ENCODE measurements around the gene SHLD2. TPM values are rescaled to one million over a fixed set of nuclear protein-coding genes. Genes with fewer than 3 reads are reported as not detected.
A peak's percentile ranks its signal among the peaks of the same experiment; 100 is the strongest.
"Not testable (repeated sequence)": the region's sequence is repeated elsewhere in the genome, so short reads cannot be mapped to it uniquely, and the experiment has no call there.

Gene SHLD2
- total and polyA plus RNA-seq, 8 donors = 24.9 to 34.4 (median 30.9) TPM

DNA sequence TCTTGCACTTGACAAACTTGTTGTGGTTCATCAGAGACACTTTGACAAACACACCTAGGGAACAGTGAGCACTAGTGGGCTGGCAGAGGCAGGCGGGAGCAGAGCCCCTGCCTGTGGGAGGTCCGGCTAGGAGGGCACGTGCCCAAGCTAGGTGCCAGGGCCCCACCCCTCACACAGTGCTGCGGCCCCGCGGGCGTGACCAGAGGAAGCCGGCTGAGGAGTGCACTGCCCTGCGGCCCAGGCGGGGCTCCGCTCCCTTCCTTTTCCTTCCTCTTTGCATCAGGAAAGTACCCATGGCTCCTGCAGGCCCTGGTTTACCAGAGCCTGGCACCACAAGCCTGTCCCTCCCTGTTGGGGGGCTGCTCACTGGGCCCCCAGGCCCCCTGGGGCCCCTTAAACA, 121.1 kb downstream of the SHLD2 start:
- H3K27ac ChIP-seq = peak overlapping the region in 1 of 2 donors; percentile 45
- peak in 1 of 4 donors; percentile 78 for DNase-seq

DNA sequence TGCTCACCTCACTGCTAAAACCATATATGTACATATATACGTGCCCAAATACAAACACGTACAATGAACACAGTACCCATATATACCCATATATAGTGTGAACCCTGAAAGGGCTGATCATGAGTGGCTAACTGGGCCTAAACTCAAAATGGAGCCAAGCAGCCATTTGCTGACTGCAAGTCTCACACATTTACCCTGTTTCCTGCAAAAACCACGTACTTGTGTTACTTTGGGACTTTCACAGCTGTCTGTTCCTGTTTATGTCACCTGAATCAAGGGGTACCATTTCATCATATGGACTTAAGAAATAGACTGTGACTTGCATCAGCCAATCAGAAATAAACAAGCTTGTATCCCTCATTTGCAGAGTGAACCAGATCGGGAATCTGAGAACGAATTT, 124.4 kb downstream of the SHLD2 start:
- H3K9me3 ChIP-seq; ATAC-seq; H3K27ac ChIP-seq; H3K27me3 ChIP-seq; intact Hi-C loops (cut with DNase I); H3K4me3 ChIP-seq; DNase-seq; H3K36me3 ChIP-seq: not testable (repeated sequence)
- peaks cover 0 to 11% of the 10 kb centered on the region in 2 donors for H3K4me1 ChIP-seq

More for the DNA sequence above, 121.1 kb downstream of the SHLD2 start:
- peak; percentile 65 for ATAC-seq
- H3K36me3 ChIP-seq; intact Hi-C loops (cut with DNase I); H3K27me3 ChIP-seq; H3K9me3 ChIP-seq; H3K4me3 ChIP-seq: not testable (repeated sequence)
- H3K4me1 ChIP-seq = peaks cover 0 to 11% of the 10 kb centered on the region in 2 donors

DNA sequence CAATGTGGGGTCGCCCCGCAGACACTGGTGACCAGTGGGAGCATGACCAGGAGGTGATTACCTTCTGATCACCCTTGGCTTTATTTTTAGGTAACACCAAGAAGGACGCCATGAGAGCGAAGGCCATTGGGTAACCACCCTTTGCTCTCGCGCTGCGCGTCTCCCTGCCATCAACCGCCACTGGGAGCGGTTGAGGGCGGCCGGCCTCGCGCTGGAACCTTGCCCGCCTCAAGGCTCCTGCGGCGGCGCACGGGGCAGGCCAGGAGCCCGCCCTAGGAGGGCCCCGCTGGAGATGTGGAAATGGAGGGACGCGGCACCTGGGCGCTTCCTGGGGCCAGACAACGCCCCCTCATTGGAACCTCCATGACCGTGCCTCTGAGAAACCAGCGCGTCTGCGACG, 127.8 kb downstream of the SHLD2 start:
- DNase-seq; H3K9me3 ChIP-seq; H3K27ac ChIP-seq; H3K4me3 ChIP-seq; H3K27me3 ChIP-seq; H3K4me1 ChIP-seq; intact Hi-C loops (cut with DNase I); H3K36me3 ChIP-seq; ATAC-seq: not testable (repeated sequence)

DNA sequence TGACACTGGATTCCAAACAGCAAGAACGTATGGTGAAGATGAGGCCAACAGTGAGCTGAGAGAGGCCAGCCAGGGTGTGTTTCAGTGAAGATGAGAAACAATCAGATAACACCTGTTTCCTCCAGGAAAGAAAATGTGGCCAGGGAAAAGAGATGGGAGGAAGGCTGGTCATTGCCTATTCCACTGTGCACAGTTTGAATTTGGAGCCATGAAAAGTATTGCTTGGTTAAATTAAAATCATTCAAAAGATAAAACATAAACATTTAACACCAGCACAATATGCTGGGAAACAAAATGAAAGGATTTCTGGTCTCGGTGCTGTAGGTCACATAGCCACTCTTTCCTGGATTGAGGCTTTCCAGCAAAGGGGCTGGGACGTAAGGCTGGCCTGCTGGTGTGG, 130.1 kb downstream of the SHLD2 start, which contains the start of gene NUTM2A:
Gene NUTM2A (plus strand): TSS at position 301 of the 400 bp plus-strand sequence. CDS start 383 bp downstream, outside the sequence.
- H3K36me3 ChIP-seq; H3K27me3 ChIP-seq; DNase-seq; ATAC-seq; H3K9me3 ChIP-seq; intact Hi-C loops (cut with DNase I); H3K4me3 ChIP-seq; H3K4me1 ChIP-seq; H3K27ac ChIP-seq: not testable (repeated sequence)

DNA sequence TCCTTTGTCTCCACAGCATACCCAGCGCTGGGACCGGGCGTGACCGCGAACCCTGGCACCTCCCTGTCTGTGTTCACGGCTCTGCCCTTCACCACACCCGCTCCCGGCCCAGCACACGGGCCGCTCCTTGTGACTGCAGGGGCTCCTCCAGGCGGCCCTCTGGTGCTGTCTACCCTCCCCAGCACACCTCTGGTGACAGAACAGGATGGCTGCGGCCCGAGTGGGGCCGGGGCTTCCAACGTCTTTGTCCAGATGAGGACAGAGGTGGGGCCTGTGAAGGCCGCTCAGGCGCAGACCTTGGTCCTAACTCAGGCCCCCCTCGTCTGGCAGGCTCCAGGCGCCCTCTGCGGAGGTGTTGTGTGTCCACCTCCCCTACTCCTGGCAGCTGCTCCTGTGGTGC, 133.2 kb downstream of the SHLD2 start:
- DNase-seq; ATAC-seq; H3K9me3 ChIP-seq; intact Hi-C loops (cut with DNase I); H3K27me3 ChIP-seq; H3K36me3 ChIP-seq; H3K4me3 ChIP-seq; H3K27ac ChIP-seq; H3K4me1 ChIP-seq: not testable (repeated sequence)

DNA sequence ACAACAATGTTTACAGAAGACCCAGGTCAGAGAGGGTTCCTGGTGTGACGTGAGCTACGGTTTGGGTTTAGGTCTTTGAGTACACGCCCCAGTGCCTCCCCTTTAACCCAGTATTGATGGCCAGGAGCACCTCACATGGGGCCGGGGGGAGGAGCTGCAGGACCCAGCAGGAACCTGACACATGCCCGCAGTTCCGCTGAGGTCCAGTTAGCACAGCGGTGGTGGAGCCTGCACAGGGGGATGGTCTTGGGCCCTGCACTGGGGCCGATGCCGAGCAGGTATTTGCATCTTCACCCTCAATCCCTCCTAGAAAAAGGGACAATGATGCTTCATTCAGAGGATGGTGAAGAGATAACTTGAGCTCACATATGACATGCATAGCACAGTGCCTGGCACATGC, 134.2 kb downstream of the SHLD2 start:
- H3K27me3 ChIP-seq; H3K4me1 ChIP-seq; DNase-seq; ATAC-seq; intact Hi-C loops (cut with DNase I); H3K36me3 ChIP-seq; H3K9me3 ChIP-seq; H3K27ac ChIP-seq; H3K4me3 ChIP-seq: not testable (repeated sequence)

DNA sequence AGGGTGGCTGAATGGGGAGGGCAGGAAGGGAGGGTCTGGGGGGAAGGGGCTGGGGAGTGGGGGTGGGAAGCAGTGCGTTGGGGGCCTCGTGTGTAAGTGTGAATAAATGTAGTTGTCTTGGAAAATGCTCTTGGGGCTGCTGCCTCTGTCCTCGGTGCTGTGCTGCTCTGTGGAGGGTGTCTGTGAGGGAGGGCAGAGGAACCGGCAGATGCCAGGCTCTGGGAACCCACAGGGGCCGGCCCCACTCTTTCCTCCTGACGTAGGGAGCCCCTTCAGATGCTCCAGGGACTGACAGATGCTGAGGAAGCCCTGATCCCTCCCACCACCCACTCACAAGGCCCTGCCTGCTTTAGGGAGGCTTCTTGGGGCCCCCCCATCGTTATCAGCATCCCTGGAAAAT, 139.8 kb downstream of the SHLD2 start:
- H3K27me3 ChIP-seq; H3K27ac ChIP-seq; H3K4me3 ChIP-seq; intact Hi-C loops (cut with DNase I); ATAC-seq; H3K4me1 ChIP-seq; H3K9me3 ChIP-seq; DNase-seq; H3K36me3 ChIP-seq: not testable (repeated sequence)

DNA sequence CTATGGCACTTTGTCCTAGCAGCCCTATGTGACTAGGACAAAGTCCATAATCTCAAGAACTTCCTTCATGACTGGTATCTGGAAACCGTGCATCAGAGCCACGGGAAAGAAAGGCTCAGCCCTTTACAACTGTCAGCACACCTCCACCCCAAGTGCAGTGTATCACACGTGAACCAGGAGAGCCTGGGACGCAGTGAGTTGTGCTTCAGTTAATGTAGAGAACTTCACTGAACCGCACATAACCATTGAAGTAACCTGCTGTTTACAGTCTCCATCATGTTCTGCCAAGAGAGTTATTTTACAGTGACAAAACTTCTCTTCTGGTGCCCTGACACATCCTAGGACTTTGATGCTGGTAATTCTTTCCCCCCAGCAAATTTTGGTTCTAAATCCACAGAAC, 142.2 kb downstream of the SHLD2 start:
- H3K27me3 ChIP-seq; H3K36me3 ChIP-seq; H3K9me3 ChIP-seq; H3K4me3 ChIP-seq; H3K4me1 ChIP-seq; DNase-seq; intact Hi-C loops (cut with DNase I); ATAC-seq; H3K27ac ChIP-seq: not testable (repeated sequence)

DNA sequence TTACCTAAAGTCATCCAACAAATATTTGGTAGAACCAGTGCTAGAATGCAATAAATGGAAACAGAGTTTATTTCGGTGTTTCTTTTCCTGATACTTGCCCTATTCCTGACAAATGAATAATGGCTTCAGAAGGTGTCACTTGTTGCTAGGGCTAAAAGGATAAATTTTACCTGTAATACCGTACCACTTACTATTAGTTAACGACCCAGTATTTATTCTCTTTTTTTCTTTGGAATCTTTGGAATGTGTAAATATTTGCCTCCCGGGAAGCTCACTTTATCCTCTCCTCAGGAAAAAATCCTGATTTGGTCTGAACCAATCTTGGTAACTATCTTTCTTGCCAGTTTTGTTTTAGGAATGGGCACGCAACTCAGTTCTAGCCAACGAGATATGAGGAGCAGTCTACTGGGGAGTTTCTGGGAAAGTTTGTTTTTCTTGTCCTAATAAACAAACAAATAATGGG, 144.4 kb downstream of the SHLD2 start:
- DNase-seq = not testable (repeated sequence)

More for the DNA sequence above, 144.4 kb downstream of the SHLD2 start:
- H3K27ac ChIP-seq; H3K4me1 ChIP-seq; H3K4me3 ChIP-seq; H3K36me3 ChIP-seq; H3K27me3 ChIP-seq; intact Hi-C loops (cut with DNase I); H3K9me3 ChIP-seq: not testable (repeated sequence)
- ATAC-seq = peak; percentile 66

Other genes with a start within 250 kb of the SHLD2 start
- gene MMRN2, start 137.6 kb upstream of the SHLD2 start, total RNA-seq = 10 to 100 TPM; 20.6 to 41.8 TPM
- gene MMRN2, start 137.6 kb upstream of the SHLD2 start, polyA plus RNA-seq (ENCODE audit: insufficient read length in 6 of 6) = 10 to 100 TPM; 29.3 to 33.8 (median 30.2) TPM
- gene SNCG, start 136.6 kb upstream of the SHLD2 start, total RNA-seq = 10 to 100 TPM in 1 of 2 donors, 1 to 10 TPM in 1; 4.3 to 15.0 TPM
- 1 to 10 TPM; 3.7 to 6.8 (median 5.5) TPM for gene SNCG, start 136.6 kb upstream of the SHLD2 start, polyA plus RNA-seq (ENCODE audit: insufficient read length in 6 of 6)
- 10 to 100 TPM; 47.9 to 94.1 TPM for gene ADIRF, start 126.7 kb upstream of the SHLD2 start, total RNA-seq
- gene ADIRF, start 126.7 kb upstream of the SHLD2 start, polyA plus RNA-seq (ENCODE audit: insufficient read length in 6 of 6) = 10 to 100 TPM in 4 of 6 donors, 1 to 10 TPM in 2; 8.0 to 22.7 (median 13.8) TPM
- gene FAM25A, start 74.9 kb upstream of the SHLD2 start, total RNA-seq = not detected
- gene FAM25A, start 74.9 kb upstream of the SHLD2 start, polyA plus RNA-seq (ENCODE audit: insufficient read length in 6 of 6) = not detected
- gene GLUD1, start 363 bp upstream of the SHLD2 start, total RNA-seq = 100 to 1,000 TPM in 1 of 2 donors, 10 to 100 TPM in 1; 92.2 to 126 TPM
- 10 to 100 TPM; 89.0 to 98.1 (median 95.3) TPM for gene GLUD1, start 363 bp upstream of the SHLD2 start, polyA plus RNA-seq (ENCODE audit: insufficient read length in 6 of 6)
- 1 to 10 TPM in 1 of 2 donors, under 1 TPM in 1; 0.20 to 1.5 TPM for gene NUTM2A, start 130.2 kb downstream of the SHLD2 start, total RNA-seq
- 1 to 10 TPM; 1.6 to 4.7 (median 3.8) TPM for gene NUTM2A, start 130.2 kb downstream of the SHLD2 start, polyA plus RNA-seq (ENCODE audit: insufficient read length in 6 of 6)

Measured in left lung (tissue), 10 donors.